Ammon's horn (tissue), 1 donor: ENCODE data around the gene MERTK.

Experiments used
- DNase-seq: peaks from one replicate; pipeline ENCODE4 v3.0.0-alpha.2; 2016; ENCODE audit warnings: low spot score

Gene MERTK

DNA sequence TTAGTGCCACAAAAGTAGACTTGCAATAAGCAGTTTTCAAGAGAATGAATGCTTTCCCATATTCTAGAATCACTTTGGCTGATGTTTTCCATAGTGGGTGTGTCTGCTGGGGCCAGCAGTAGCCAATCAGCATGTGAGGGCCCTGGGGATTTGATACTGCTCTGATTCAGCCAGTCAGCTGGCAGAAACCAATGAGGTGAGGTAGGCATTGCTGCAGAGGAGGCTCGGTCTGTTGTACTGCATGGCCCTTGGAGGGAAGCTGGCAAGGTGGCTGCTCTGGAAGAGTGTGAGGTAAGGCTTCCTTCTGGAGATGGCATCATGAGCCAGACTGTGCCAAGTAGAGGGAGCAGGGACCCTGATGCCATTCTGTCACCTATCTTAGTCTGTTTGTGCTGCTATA is 179.4 kb downstream of the MERTK start:
- DNase-seq = no peak
